GM15510 (cell line): Measurements from ENCODE around the gene MIS18A.

Experiments
- POLR2A ChIP-seq: IDR thresholded peaks from 3 replicates; pipeline ENCODE4 v1.6.1; 2011; ENCODE audit warnings: borderline replicate concordance; ENCODE audit not compliant: insufficient read length; ENCODE audit errors: extremely low read depth

The MIS18A gene

GRCh38 chr21:32311621-32312020 lies 32.8 kb upstream of the MIS18A start:
- no peak for TF ChIP-seq POLR2A

GRCh38 chr21:32309906-32310460 lies 31.1 kb upstream of the MIS18A start:
- no peak for TF ChIP-seq POLR2A

- no peak for TF ChIP-seq POLR2A
Observed at GRCh38 chr21:32308696-32309095, 29.8 kb upstream of the MIS18A start.

GRCh38 chr21:32307706-32308105 lies 28.9 kb upstream of the MIS18A start:
- no peak for TF ChIP-seq POLR2A

GRCh38 chr21:32306021-32306780 lies 27.4 kb upstream of the MIS18A start:
- no peak for TF ChIP-seq POLR2A

GRCh38 chr21:32304998-32305397 lies 26.1 kb upstream of the MIS18A start:
- no peak for TF ChIP-seq POLR2A

GRCh38 chr21:32303385-32303784 lies 24.5 kb upstream of the MIS18A start:
- no peak for TF ChIP-seq POLR2A

- no peak for TF ChIP-seq POLR2A
Observed at GRCh38 chr21:32302560-32302959, 23.7 kb upstream of the MIS18A start.

GRCh38 chr21:32301596-32301995 lies 22.7 kb upstream of the MIS18A start:
- no peak for TF ChIP-seq POLR2A

- TF ChIP-seq POLR2A = no peak
Observed at GRCh38 chr21:32300117-32300681, 21.4 kb upstream of the MIS18A start.

GRCh38 chr21:32299695-32300094 lies 20.8 kb upstream of the MIS18A start:
- TF ChIP-seq POLR2A = no peak

GRCh38 chr21:32298658-32299081 lies 19.8 kb upstream of the MIS18A start, which contains the start of gene MRAP:
MRAP (plus strand) TSS chr21:32298855; CDS start chr21:32298972, 117 bp downstream.
- TF ChIP-seq POLR2A = no peak

GRCh38 chr21:32298148-32298559 lies 19.3 kb upstream of the MIS18A start:
- TF ChIP-seq POLR2A = no peak

GRCh38 chr21:32297449-32297848 lies 18.6 kb upstream of the MIS18A start:
- no peak for TF ChIP-seq POLR2A

GRCh38 chr21:32285476-32285875 lies 6.6 kb upstream of the MIS18A start:
- no peak for TF ChIP-seq POLR2A

GRCh38 chr21:32282992-32283391 lies 4.1 kb upstream of the MIS18A start:
- no peak for TF ChIP-seq POLR2A
